ENCODE measurements around the gene RNF31. TPM values are rescaled to one million over a fixed set of nuclear protein-coding genes. Genes with fewer than 3 reads are reported as not detected.

The RNF31 gene
- total and polyA plus RNA-seq, 2 donors = 44.9 to 105 TPM

DNA sequence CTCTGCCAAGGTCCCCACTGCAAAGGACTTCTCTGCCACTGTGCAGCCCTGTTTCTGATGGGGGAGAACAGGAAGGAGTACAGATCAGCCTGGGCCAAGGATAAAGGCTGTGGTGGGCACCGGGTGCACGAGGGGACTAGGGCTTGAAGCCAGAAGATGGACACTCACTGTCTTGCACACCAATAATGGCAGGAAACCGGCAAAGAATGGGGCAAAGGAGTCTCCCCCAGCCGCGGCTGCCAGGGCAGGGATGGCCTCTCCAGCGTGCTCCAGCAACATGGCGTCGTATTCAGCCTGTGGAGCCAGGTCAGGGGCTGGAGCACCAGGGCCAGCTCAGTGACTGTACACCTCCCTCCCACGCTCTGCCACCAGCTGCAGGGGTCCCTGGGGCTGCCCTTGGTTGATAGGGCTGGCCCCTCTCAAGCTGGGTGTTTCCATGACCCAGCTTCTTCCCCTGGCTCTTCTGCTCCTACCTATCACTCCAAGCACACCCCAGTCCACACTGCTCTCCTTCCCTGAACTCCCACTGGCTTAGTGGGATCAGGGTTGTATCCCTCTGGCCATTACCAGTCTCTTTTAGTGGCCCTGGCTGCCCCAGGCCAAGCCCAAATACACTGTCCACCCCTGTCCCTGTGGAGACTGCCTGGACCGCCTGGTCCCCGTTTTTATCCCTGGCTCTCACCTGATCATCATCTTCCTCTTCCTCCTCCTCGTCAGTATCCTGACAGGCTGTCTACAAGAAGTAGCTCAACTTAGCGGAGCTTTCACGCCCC lies 35.0 kb downstream of the RNF31 start:
- no peak for DNase-seq (ENCODE audit: low read depth in 6 of 9, low spot score in 9 of 9)
- H3K4me1 ChIP-seq (ENCODE audit: control insufficient read depth in 2 of 2, insufficient read depth in 2 of 2, low read length in 2 of 2) = peaks cover under 1 to 3% of the 10 kb centered on the region in 2 donors
- H3K36me3 ChIP-seq (ENCODE audit: control insufficient read depth in 2 of 2, insufficient read depth in 2 of 2, low read length in 1 of 2) = peaks cover 86 to 87% of the 10 kb centered on the region in 2 donors
- H3K27ac ChIP-seq (ENCODE audit: low read depth in 1 of 2, low read length in 1 of 2) = no peak overlapping the region
- H3K27me3 ChIP-seq (ENCODE audit: control insufficient read depth in 2 of 2, insufficient read depth in 1 of 2, low read length in 1 of 2) = no peaks in the 10 kb centered on the region
- H3K9me3 ChIP-seq (ENCODE audit: control insufficient read depth in 2 of 2, insufficient read depth in 1 of 2, low read length in 1 of 2) = no peaks in the 10 kb centered on the region
- 96% methylated on average over 14 of the region's 14 CpGs for WGBS
- H3K4me3 ChIP-seq (ENCODE audit: low read length in 2 of 2) = no peak overlapping the region

- peaks cover 79 to 80% of the 10 kb centered on the region in 2 donors for H3K36me3 ChIP-seq (ENCODE audit: control insufficient read depth in 2 of 2, insufficient read depth in 2 of 2, low read length in 1 of 2)
- no peak overlapping the region for H3K27ac ChIP-seq (ENCODE audit: low read depth in 1 of 2, low read length in 1 of 2)
- no peaks in the 10 kb centered on the region for H3K27me3 ChIP-seq (ENCODE audit: control insufficient read depth in 2 of 2, insufficient read depth in 1 of 2, low read length in 1 of 2)
- WGBS = 97% methylated on average over 15 of the region's 15 CpGs
- H3K4me1 ChIP-seq (ENCODE audit: control insufficient read depth in 2 of 2, insufficient read depth in 2 of 2, low read length in 2 of 2) = peaks cover 6 to 11% of the 10 kb centered on the region in 2 donors
- no peak for DNase-seq (ENCODE audit: low read depth in 6 of 9, low spot score in 9 of 9)
- H3K4me3 ChIP-seq (ENCODE audit: low read length in 2 of 2) = no peak overlapping the region
- H3K9me3 ChIP-seq (ENCODE audit: control insufficient read depth in 2 of 2, insufficient read depth in 1 of 2, low read length in 1 of 2) = no peaks in the 10 kb centered on the region
Measured at GRCh38 chr14:24183014-24183481, 35.8 kb downstream of the RNF31 start.

DNA sequence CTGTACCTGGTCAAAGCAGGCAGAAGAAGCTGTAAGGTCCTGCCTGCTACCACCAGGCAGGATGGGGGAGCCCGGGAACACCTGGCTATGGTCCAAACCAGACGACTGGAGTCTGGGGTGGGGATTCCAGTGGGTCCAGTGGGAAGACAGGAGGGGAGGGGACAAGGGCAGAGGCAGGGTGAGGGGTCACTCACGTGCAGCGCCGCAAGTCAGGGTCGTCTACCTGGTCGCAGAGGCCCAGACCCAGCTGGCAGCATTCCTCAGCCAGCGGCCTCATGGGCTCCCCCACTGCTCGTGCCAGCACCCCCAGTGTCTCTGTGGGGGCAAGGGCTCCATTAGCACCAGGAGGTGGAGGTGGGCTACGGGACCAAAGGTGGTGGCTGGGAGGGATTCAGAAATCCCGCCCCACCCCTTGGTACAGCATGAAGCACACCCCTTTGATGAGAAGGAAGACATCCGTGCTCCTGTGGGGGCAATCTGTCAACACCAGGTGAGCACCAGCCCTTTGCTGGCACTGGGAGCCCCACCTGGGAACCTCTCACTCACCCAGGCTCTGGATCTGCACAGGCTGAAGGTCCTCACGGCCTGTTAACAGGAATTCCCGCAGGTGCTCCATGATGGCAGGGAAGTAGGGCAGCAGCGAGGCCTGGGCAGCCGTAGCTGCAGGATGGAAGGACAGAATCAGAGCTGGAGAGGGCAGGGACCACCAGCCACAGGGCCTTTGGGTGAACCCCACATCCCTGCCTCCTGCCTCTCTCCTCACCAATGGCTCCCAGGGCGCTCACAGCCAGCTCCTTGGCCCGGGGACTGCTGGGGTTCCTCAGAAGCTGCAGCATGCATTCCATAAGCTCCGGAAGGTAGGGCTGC lies 37.0 kb downstream of the RNF31 start:
- Histone ChIP-seq H3K27me3 (ENCODE audit: control insufficient read depth in 2 of 2, insufficient read depth in 1 of 2, low read length in 1 of 2) (no peaks in the 10 kb centered on the region), H3K4me3 (ENCODE audit: low read length in 2 of 2) (no peak overlapping the region), H3K36me3 (ENCODE audit: control insufficient read depth in 2 of 2, insufficient read depth in 2 of 2, low read length in 1 of 2) (peaks cover 66 to 67% of the 10 kb centered on the region in 2 donors), H3K27ac (ENCODE audit: low read depth in 1 of 2, low read length in 1 of 2) (no peak overlapping the region), H3K9me3 (ENCODE audit: control insufficient read depth in 2 of 2, insufficient read depth in 1 of 2, low read length in 1 of 2) (no peaks in the 10 kb centered on the region), H3K4me1 (ENCODE audit: control insufficient read depth in 2 of 2, insufficient read depth in 2 of 2, low read length in 2 of 2) (peaks cover 10 to 22% of the 10 kb centered on the region in 2 donors)
- DNase-seq (ENCODE audit: low read depth in 6 of 9, low spot score in 9 of 9) = no peak
- 97% methylated on average over 19 of the region's 19 CpGs for WGBS

- Histone ChIP-seq H3K4me3 (ENCODE audit: low read length in 2 of 2) (no peak overlapping the region), H3K27ac (ENCODE audit: low read depth in 1 of 2, low read length in 1 of 2) (no peak overlapping the region), H3K27me3 (ENCODE audit: control insufficient read depth in 2 of 2, insufficient read depth in 1 of 2, low read length in 1 of 2) (no peaks in the 10 kb centered on the region), H3K9me3 (ENCODE audit: control insufficient read depth in 2 of 2, insufficient read depth in 1 of 2, low read length in 1 of 2) (no peaks in the 10 kb centered on the region), H3K36me3 (ENCODE audit: control insufficient read depth in 2 of 2, insufficient read depth in 2 of 2, low read length in 1 of 2) (peaks cover 60 to 63% of the 10 kb centered on the region in 2 donors), H3K4me1 (ENCODE audit: control insufficient read depth in 2 of 2, insufficient read depth in 2 of 2, low read length in 2 of 2) (peaks cover 10 to 24% of the 10 kb centered on the region in 2 donors)
- 98% methylated on average over 7 of the region's 7 CpGs for WGBS
- no peak for DNase-seq (ENCODE audit: low read depth in 6 of 9, low spot score in 9 of 9)
Measured at GRCh38 chr14:24185026-24185425, 37.7 kb downstream of the RNF31 start.

- no peak for DNase-seq (ENCODE audit: low read depth in 6 of 9, low spot score in 9 of 9)
- H3K4me3 ChIP-seq (ENCODE audit: low read length in 2 of 2) = no peak overlapping the region
- peaks cover 53 to 61% of the 10 kb centered on the region in 2 donors for H3K36me3 ChIP-seq (ENCODE audit: control insufficient read depth in 2 of 2, insufficient read depth in 2 of 2, low read length in 1 of 2)
- peaks cover 10 to 24% of the 10 kb centered on the region in 2 donors for H3K4me1 ChIP-seq (ENCODE audit: control insufficient read depth in 2 of 2, insufficient read depth in 2 of 2, low read length in 2 of 2)
- no peak overlapping the region for H3K27ac ChIP-seq (ENCODE audit: low read depth in 1 of 2, low read length in 1 of 2)
- H3K27me3 ChIP-seq (ENCODE audit: control insufficient read depth in 2 of 2, insufficient read depth in 1 of 2, low read length in 1 of 2) = no peaks in the 10 kb centered on the region
- H3K9me3 ChIP-seq (ENCODE audit: control insufficient read depth in 2 of 2, insufficient read depth in 1 of 2, low read length in 1 of 2) = no peaks in the 10 kb centered on the region
- 97% methylated on average over 11 of the region's 11 CpGs for WGBS
Measured at GRCh38 chr14:24185741-24186140, 38.4 kb downstream of the RNF31 start.

GRCh38 chr14:24186831-24187538 lies 39.7 kb downstream of the RNF31 start:
- peaks cover 42 to 58% of the 10 kb centered on the region in 2 donors for H3K36me3 ChIP-seq (ENCODE audit: control insufficient read depth in 2 of 2, insufficient read depth in 2 of 2, low read length in 1 of 2)
- H3K4me1 ChIP-seq (ENCODE audit: control insufficient read depth in 2 of 2, insufficient read depth in 2 of 2, low read length in 2 of 2) = peaks cover 10 to 24% of the 10 kb centered on the region in 2 donors
- H3K4me3 ChIP-seq (ENCODE audit: low read length in 2 of 2) = no peak overlapping the region
- no peak for DNase-seq (ENCODE audit: low read depth in 6 of 9, low spot score in 9 of 9)
- no peaks in the 10 kb centered on the region for H3K27me3 ChIP-seq (ENCODE audit: control insufficient read depth in 2 of 2, insufficient read depth in 1 of 2, low read length in 1 of 2)
- H3K9me3 ChIP-seq (ENCODE audit: control insufficient read depth in 2 of 2, insufficient read depth in 1 of 2, low read length in 1 of 2) = no peaks in the 10 kb centered on the region
- no peak overlapping the region for H3K27ac ChIP-seq (ENCODE audit: low read depth in 1 of 2, low read length in 1 of 2)
- WGBS = 96% methylated on average over 10 of the region's 10 CpGs

DNA sequence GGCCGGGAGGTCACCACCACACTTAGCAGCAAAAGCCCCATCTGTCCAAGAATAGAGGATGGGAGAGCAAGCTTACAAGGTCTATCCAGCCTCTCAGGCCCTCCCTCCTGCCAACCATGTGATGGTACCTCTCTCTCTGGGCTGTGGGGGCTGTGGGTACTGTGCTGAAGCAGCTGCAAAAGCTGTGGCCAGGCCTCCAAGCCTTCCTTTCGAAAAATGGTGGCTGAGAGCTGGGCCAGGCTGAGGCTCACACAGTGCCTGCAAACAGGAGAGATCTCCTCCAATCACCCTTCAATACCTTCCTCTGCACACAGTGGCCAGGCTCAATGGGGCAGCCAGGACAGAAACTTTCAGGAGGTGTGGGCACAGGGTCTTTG lies 40.2 kb downstream of the RNF31 start:
- WGBS = 97% methylated on average over 2 of the region's 2 CpGs
- no peak for DNase-seq (ENCODE audit: low read depth in 6 of 9, low spot score in 9 of 9)
- Histone ChIP-seq H3K36me3 (ENCODE audit: control insufficient read depth in 2 of 2, insufficient read depth in 2 of 2, low read length in 1 of 2) (peaks cover 42 to 58% of the 10 kb centered on the region in 2 donors), H3K27me3 (ENCODE audit: control insufficient read depth in 2 of 2, insufficient read depth in 1 of 2, low read length in 1 of 2) (no peaks in the 10 kb centered on the region), H3K27ac (ENCODE audit: low read depth in 1 of 2, low read length in 1 of 2) (peak overlapping the region in 1 of 2 donors; percentile 24), H3K4me1 (ENCODE audit: control insufficient read depth in 2 of 2, insufficient read depth in 2 of 2, low read length in 2 of 2) (peaks cover 10 to 24% of the 10 kb centered on the region in 2 donors), H3K9me3 (ENCODE audit: control insufficient read depth in 2 of 2, insufficient read depth in 1 of 2, low read length in 1 of 2) (no peaks in the 10 kb centered on the region), H3K4me3 (ENCODE audit: low read length in 2 of 2) (no peak overlapping the region)

DNA sequence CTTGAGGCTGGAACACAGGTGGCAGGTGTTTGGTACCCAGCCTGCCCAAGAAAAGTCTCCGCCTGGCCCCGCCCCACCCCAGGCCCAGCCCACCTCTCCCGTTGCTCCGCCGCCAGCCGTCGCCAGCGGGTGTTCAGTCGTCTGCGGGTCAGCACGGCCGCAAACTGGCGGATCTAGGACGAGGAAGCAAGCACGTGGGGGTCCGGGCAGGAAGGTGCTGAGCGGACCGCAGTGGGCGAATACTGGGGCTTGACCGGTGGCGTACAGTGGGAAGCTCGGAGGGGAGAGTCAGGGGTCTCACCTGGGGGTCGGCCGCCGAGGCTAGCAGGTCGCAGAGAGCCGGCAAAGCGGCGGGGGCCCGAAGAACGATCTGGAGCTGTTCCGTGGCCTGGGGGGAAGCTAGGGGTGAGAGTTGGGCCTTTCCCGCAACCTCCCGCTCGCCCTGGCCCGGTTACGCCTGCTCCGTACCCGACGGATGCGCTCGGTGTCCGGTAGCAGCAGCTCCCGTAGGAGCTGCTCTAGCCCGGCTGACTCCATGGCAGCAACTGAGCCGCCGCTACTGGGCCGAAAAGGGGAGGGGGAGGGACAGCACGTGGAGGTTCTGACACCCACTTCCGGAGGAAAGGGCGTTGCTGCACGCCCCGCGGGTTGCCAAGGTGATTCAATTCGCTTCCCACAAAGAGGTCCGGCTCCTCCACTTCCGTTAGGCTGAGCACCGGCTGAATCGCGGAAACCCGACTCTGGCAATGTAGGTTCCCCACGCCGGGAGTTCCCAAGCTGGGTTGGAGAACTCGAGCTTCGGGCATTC lies 41.2 kb downstream of the RNF31 start, which contains the start of gene IPO4:
Gene IPO4, minus strand, starts transcription at position 566 of the 808 bp plus-strand sequence. Its CDS starts 29 bp downstream, at position 537.
- peaks cover 40 to 55% of the 10 kb centered on the region in 2 donors for H3K36me3 ChIP-seq (ENCODE audit: control insufficient read depth in 2 of 2, insufficient read depth in 2 of 2, low read length in 1 of 2)
- H3K9me3 ChIP-seq (ENCODE audit: control insufficient read depth in 2 of 2, insufficient read depth in 1 of 2, low read length in 1 of 2) = no peaks in the 10 kb centered on the region
- under 1% methylated on average over 65 of the region's 65 CpGs for WGBS

More for the DNA sequence above, 41.2 kb downstream of the RNF31 start, which contains the start of gene IPO4:
- Histone ChIP-seq H3K4me1 (ENCODE audit: control insufficient read depth in 2 of 2, insufficient read depth in 2 of 2, low read length in 2 of 2) (peaks cover 10 to 24% of the 10 kb centered on the region in 2 donors), H3K4me3 (ENCODE audit: low read length in 2 of 2) (peak within 1 kb of the TSS; percentile 60 to 72), H3K27me3 (ENCODE audit: control insufficient read depth in 2 of 2, insufficient read depth in 1 of 2, low read length in 1 of 2) (no peaks in the 10 kb centered on the region), H3K27ac (ENCODE audit: low read depth in 1 of 2, low read length in 1 of 2) (peak within 1 kb of the TSS; percentile 43 to 60)
- peak; percentile 82 to 98 (median 92) for DNase-seq (ENCODE audit: low read depth in 6 of 9, low spot score in 9 of 9)
